Keratinocyte (primary cell): ENCODE results near the gene ING4. TPM values are rescaled to one million over a fixed set of nuclear protein-coding genes. Genes with fewer than 3 reads are reported as not detected.

Experiments used
- DNase-seq: peaks from one replicate; pipeline ENCODE4 v3.0.0-alpha.2; 2011; ENCODE audit warnings: low read depth, missing footprints, low spot score
- FAIRE-seq: peaks from 2 replicates; lab custom pipeline; 2011; peaks lifted over from hg19 to GRCh38; lab: Jason Lieb, UNC
- H2AFZ ChIP-seq: 2 replicates; pipeline ENCODE4 v1.6.0; 2012; ENCODE audit warnings: low read length, control low read depth, inconsistent platforms; ENCODE audit not compliant: control insufficient read depth
- H3K27ac ChIP-seq: 2 replicates; pipeline ENCODE4 v1.5.1; 2011; ENCODE audit warnings: low read length; ENCODE audit not compliant: control insufficient read depth, insufficient read depth
- H3K27me3 ChIP-seq: 3 replicates; pipeline ENCODE4 v1.6.0; 2011; ENCODE audit warnings: low read length; ENCODE audit not compliant: control insufficient read depth, insufficient read depth; ENCODE audit errors: extremely low read depth
- H3K36me3 ChIP-seq, 2 experiments: 2 replicates in 1 of 2; 3 replicates in 1 of 2; pipeline ENCODE4 v1.5.1; 2011; ENCODE audit warnings: low read length in 2 of 2, mild to moderate bottlenecking in 1 of 2; ENCODE audit not compliant: control insufficient read depth in 2 of 2, insufficient read depth in 2 of 2; ENCODE audit errors: extremely low read depth in 1 of 2
- H3K4me1 ChIP-seq: 3 replicates; pipeline ENCODE4 v1.5.1; 2011; ENCODE audit warnings: low read length; ENCODE audit not compliant: control insufficient read depth, insufficient read depth; ENCODE audit errors: extremely low read depth
- H3K4me2 ChIP-seq: 3 replicates; pipeline ENCODE4 v1.6.0; 2011; ENCODE audit warnings: low read depth, low read length; ENCODE audit not compliant: control insufficient read depth, insufficient read depth; ENCODE audit errors: extremely low read depth
- H3K4me3 ChIP-seq, 3 experiments: fragments of 200-600 bp in 1 of 3; sonication (generic) in 1 of 3; 2 replicates in 2 of 3; 3 replicates in 1 of 3; pipeline ENCODE4 v1.5.1; 2011 to 2016; ENCODE audit warnings: low read length in 3 of 3, mild to moderate bottlenecking in 3 of 3, control low read depth in 2 of 3, inconsistent platforms in 1 of 3, low read depth in 1 of 3, mixed read lengths in 1 of 3, mixed run types in 1 of 3, moderate library complexity in 1 of 3; ENCODE audit not compliant: control insufficient read depth in 2 of 3, insufficient read depth in 2 of 3; ENCODE audit errors: extremely low read depth in 1 of 3
- H3K79me2 ChIP-seq: 2 replicates; pipeline ENCODE4 v1.6.0; 2012; ENCODE audit warnings: low read length; ENCODE audit not compliant: control insufficient read depth, insufficient read depth
- H3K9ac ChIP-seq: 3 replicates; pipeline ENCODE4 v1.6.0; 2011; ENCODE audit warnings: low read length; ENCODE audit not compliant: control insufficient read depth, insufficient read depth; ENCODE audit errors: extremely low read depth
- H3K9me1 ChIP-seq: 3 replicates; pipeline ENCODE4 v1.6.0; 2011; ENCODE audit warnings: low read length; ENCODE audit not compliant: control insufficient read depth, insufficient read depth; ENCODE audit errors: extremely low read depth
- H3K9me3 ChIP-seq: 2 replicates; pipeline ENCODE4 v1.5.1; 2012; ENCODE audit warnings: low read depth, low read length; ENCODE audit not compliant: control insufficient read depth
- H4K20me1 ChIP-seq: 3 replicates; pipeline ENCODE4 v1.6.0; 2011; ENCODE audit warnings: low read length; ENCODE audit not compliant: control insufficient read depth, insufficient read depth; ENCODE audit errors: extremely low read depth
- EZH2 ChIP-seq: IDR thresholded peaks from one replicate; pipeline ENCODE4 v1.6.1; 2012; ENCODE audit warnings: inconsistent platforms, mild to moderate bottlenecking, low read length, moderate library complexity
- dilution Hi-C: fragments of 300-500 bp; cut with MboI; formaldehyde crosslinking; loops from one replicate; pipeline ENCODE4 v1.7.0; 2020; ENCODE audit warnings: low sequenced_read_pairs; ENCODE audit not compliant: extremely low pct_ligation_motif_present
- polyA plus RNA-seq, 5 experiments: library from polyadenylated mRNA; depleted of rRNA in 3 of 5; stranded (reverse) in 3 of 5; stranded (forward) in 1 of 5; unstranded in 1 of 5; fragments of >200 nt; gene quantifications; 1 replicate in 1 of 5; 2 replicates in 3 of 5; 3 replicates in 1 of 5; pipeline versions ENCODE4 v1.2.1 to v1.2.3, GENCODE V29; 2011 to 2012; ENCODE audit warnings: missing spikeins in 2 of 5, low read depth in 1 of 5, low replicate concordance in 1 of 5
- TF ChIP-seq, protein P1 (sequence below), 3 experiments: IDR thresholded peaks in 1 of 3; conservative IDR thresholded peaks in 1 of 3; optimal IDR thresholded peaks in 1 of 3; 2 replicates in 2 of 3; 3 replicates in 1 of 3; pipeline versions ENCODE3 to v1.5.1; 2011; ENCODE audit warnings: low read length in 3 of 3, mild to moderate bottlenecking in 3 of 3, moderate library complexity in 2 of 3, control low read depth in 1 of 3, inconsistent platforms in 1 of 3; ENCODE audit not compliant: insufficient read depth in 2 of 3; ENCODE audit errors: extremely low read depth in 1 of 3

Gene ING4
- polyA plus RNA-seq, 1 donor (not counting 4 experiments of a cell fraction or from before 2014, with no cell fraction given): 30.4 TPM

DNA sequence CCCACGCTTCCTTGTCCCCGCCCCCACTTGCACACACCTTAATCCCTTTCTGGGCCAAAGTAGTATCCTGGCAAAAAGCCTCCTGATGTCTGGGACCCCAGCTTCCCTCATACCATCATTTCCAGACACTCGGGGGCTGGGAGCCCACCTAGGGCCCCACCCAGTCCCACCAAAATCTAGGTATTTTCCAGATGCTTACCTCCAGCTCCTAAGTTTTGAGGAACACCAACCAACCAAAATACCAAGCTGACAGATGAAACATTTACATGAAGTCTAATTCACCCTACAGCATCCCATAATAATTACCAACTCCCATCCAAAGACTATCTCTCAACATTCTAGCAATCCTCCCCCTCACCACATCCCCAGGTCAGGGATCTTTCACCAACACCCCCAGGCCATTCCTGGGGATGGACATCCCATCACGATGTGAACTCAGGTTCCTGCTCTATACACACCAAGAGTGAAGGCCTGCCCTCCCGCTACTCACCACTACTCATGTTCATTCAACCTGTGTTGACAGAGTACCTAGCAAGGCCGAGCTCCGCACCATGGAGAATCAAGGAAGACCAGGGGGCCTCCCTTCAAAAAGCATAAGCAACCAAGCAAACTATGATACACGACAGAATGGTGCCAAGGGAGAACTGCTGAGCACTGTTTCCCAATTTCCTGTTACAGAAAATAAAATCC, 54.2 kb downstream of the ING4 start:
- dilution Hi-C loops: no loop called here
- H3K9ac ChIP-seq: no peak overlapping the region
- FAIRE-seq: no peak

DNA sequence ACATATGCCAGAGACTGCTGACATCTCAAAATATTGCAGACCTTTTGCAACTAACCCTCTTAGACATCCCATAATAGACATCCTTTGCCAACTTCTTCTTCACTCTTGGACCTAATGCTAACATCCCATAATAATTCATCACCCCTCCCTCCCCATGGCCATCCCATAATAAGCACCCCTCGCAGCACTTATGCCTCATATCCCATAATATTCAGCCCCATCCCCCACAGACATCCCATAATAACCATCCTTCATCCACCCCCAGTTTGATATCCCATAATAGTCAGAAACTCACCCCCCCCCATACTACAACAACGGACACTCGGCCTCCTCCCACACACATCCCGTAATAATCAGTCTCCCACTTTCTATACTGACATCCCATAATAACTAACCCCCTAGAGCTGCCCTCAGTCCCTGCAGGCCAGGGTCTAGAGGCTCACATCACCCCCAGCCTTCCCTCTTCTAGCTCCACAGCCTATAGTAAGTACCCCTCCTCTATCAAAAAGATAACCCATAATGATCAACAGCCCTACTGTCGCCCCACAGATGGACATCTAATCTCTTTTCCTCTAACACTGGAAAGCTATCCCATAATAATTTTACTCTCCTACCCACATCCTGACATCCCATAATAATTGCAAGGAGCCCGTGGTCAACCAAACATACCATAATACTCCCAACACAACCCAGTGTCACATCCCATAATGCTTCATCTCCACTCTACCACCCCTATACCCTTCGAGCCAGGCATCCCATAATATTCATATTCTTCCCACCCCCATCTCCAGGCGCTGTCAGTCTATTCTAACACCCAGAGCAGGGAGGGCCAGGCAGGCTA, 54.9 kb downstream of the ING4 start:
- no peak overlapping the region for H3K27ac ChIP-seq
- peak overlapping the region; percentile 56 for H2AFZ ChIP-seq
- peaks cover 3% of the 10 kb centered on the region for H3K9me1 ChIP-seq
- peaks cover 40% of the 10 kb centered on the region for H3K4me1 ChIP-seq
- no peak overlapping the region for H3K4me3 ChIP-seq
- H4K20me1 ChIP-seq: no peaks in the 10 kb centered on the region
- peaks cover 1 to 3% of the 10 kb centered on the region in 2 experiments for H3K36me3 ChIP-seq
- peak overlapping the region; percentile 51 for H3K4me2 ChIP-seq
- no peaks in the 10 kb centered on the region for H3K27me3 ChIP-seq
- TF ChIP-seq, protein P1, sequence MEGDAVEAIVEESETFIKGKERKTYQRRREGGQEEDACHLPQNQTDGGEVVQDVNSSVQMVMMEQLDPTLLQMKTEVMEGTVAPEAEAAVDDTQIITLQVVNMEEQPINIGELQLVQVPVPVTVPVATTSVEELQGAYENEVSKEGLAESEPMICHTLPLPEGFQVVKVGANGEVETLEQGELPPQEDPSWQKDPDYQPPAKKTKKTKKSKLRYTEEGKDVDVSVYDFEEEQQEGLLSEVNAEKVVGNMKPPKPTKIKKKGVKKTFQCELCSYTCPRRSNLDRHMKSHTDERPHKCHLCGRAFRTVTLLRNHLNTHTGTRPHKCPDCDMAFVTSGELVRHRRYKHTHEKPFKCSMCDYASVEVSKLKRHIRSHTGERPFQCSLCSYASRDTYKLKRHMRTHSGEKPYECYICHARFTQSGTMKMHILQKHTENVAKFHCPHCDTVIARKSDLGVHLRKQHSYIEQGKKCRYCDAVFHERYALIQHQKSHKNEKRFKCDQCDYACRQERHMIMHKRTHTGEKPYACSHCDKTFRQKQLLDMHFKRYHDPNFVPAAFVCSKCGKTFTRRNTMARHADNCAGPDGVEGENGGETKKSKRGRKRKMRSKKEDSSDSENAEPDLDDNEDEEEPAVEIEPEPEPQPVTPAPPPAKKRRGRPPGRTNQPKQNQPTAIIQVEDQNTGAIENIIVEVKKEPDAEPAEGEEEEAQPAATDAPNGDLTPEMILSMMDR (optimal IDR thresholded peaks at IDR 0.05 in 1 of 3, IDR thresholded peaks at IDR 0.05 in 1 of 3, conservative IDR thresholded peaks at IDR 0.05 in 1 of 3; ENCODE audit: extremely low read depth in 1 of 3, insufficient read depth in 2 of 3, low read length in 3 of 3): no peak
- no peak for TF ChIP-seq EZH2
- H3K9me3 ChIP-seq: no peaks in the 10 kb centered on the region
- FAIRE-seq (peak; percentile 60), DNase-seq (peak; percentile 65)
- peaks cover 32% of the 10 kb centered on the region for H3K79me2 ChIP-seq
- dilution Hi-C loops: no loop called here
- H3K9ac ChIP-seq: no peak overlapping the region

More for the DNA sequence above, 54.2 kb downstream of the ING4 start:
- Histone ChIP-seq H3K27ac (no peak overlapping the region), H3K4me2 (no peak overlapping the region), H3K27me3 (no peaks in the 10 kb centered on the region), H3K79me2 (peaks cover 26% of the 10 kb centered on the region), H4K20me1 (no peaks in the 10 kb centered on the region), H3K36me3 (peaks cover 1 to 2% of the 10 kb centered on the region in 2 experiments), H3K9me1 (peaks cover 3% of the 10 kb centered on the region), H3K4me3 (no peak overlapping the region), H3K4me1 (peaks cover 41% of the 10 kb centered on the region), H3K9me3 (no peaks in the 10 kb centered on the region), H2AFZ (no peak overlapping the region)
- DNase-seq: no peak
- TF ChIP-seq EZH2: no peak
- TF ChIP-seq, protein P1 (optimal IDR thresholded peaks at IDR 0.05 in 1 of 3, IDR thresholded peaks at IDR 0.05 in 1 of 3, conservative IDR thresholded peaks at IDR 0.05 in 1 of 3; ENCODE audit: extremely low read depth in 1 of 3, insufficient read depth in 2 of 3, low read length in 3 of 3): no peak
